ENCODE data around the gene TESPA1.

DNA sequence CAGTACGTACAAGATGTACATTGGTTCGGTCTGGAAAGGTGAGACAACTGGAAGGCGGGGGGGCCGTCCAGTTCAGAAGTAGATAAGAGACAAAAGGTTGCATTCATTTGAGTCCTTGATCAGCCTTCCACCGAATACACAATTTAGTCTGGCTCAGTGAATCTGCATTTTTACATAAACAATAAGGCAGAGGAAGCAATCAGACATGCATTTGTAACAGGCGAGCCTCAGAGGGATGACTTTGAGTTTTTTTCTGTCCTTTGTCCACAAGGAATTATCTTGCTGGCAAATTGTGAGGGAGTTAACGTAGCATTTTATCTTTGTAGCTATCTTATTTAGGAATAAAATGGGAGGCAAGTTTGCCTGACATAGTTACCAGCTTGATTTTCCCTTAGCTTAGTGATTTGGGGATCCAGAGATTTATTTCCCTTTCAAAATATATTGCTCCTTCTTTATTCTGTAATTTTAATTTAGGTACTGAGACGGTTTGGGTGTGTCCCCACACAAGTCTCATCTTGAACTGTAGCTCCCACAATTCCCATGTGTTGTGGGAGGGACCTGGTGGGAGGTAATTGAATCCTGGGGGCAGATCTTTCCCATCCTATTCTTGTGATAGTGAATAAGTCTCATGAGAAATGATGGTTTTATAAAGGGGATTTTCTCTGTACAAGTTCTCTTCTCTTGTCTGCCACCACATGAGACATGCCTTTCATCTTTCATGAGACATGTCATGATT is 59.4 kb downstream of the TESPA1 start:
- no peak for TF ChIP-seq POLR2AphosphoS5 (IDR thresholded peaks at IDR 0.05; ENCODE audit: low read depth, low read length)
- no peak for TF ChIP-seq POLR2A (IDR thresholded peaks at IDR 0.05; ENCODE audit: low read depth, low read length)
- TF ChIP-seq PAX5 (IDR thresholded peaks at IDR 0.05; ENCODE audit: insufficient read depth, low read length, severe bottlenecking): no peak
- no peak for TF ChIP-seq TAF1 (IDR thresholded peaks at IDR 0.05; ENCODE audit: low read depth, low read length)
- TF ChIP-seq SPI1 (IDR thresholded peaks at IDR 0.05; ENCODE audit: low read depth, low read length): no peak

All from GM12891 (cell line).